Measurements from ENCODE around the gene ESPN. TPM values are rescaled to one million over a fixed set of nuclear protein-coding genes. Genes with fewer than 3 reads are reported as not detected.
A peak's percentile ranks its signal among the peaks of the same experiment; 100 is the strongest.

The ESPN gene
- polyA plus RNA-seq, 1 of the 3 experiments (the other 2 are of a cell fraction): 0.33 TPM

DNA sequence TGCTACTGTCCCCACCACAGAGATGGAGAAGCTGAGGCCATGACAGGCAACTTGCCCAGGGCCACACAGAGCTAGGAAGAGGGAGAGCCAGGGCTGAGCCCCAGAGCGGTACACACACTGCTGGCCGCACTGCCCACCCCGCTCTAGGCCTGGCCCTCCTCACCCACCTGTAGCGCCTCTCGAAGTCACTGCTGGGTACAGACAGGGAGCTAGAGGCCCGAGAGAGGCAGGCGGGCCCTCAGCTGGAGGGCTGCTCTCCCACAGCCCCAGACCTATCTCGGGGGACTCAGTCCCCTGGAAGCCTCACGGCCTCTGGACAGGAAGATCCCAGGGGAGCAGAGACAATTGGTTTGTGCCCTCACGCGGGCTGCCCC is 84.2 kb downstream of the ESPN start:
- H3K79me2 ChIP-seq (ENCODE audit: insufficient read depth): no peaks in the 10 kb centered on the region
- peak overlapping the region in 1 of 2 experiments; percentile 93; a peak in 2 of 4 replicates for H3K27ac ChIP-seq (ENCODE audit: low read depth in 2 of 2, low read length in 1 of 2)
- H3F3A ChIP-seq (replicated peaks; ENCODE audit: insufficient read depth): no peaks in the 10 kb centered on the region
- no peak overlapping the region for H3K9ac ChIP-seq
- WGBS (ENCODE audit: low lambda C conversion rate): no CpG with 5 or more reads among the region's 11 CpGs
- no peak overlapping the region for H3K4me3 ChIP-seq (ENCODE audit: low read depth in 2 of 2, low read length in 1 of 2)
- H3K4me1 ChIP-seq (ENCODE audit: control insufficient read depth in 1 of 2, insufficient read depth in 2 of 2, low read depth in 1 of 2, low read length in 1 of 2): peaks cover 0 to 96% of the 10 kb centered on the region in 2 experiments; a peak in 2 of 4 replicates
- no peaks in the 10 kb centered on the region for H3K9me2 ChIP-seq
- no peaks in the 10 kb centered on the region for H3K9me3 ChIP-seq
- no peak for TF ChIP-seq POLR2AphosphoS5 (IDR thresholded peaks at IDR 0.05; ENCODE audit: low read depth, low read length)
- TF ChIP-seq TEAD4 (IDR thresholded peaks at IDR 0.05; ENCODE audit: borderline replicate concordance, insufficient read depth): no peak
- TF ChIP-seq REST (IDR thresholded peaks at IDR 0.05; ENCODE audit: low read depth, low read length): no peak
- TF ChIP-seq, protein P1, sequence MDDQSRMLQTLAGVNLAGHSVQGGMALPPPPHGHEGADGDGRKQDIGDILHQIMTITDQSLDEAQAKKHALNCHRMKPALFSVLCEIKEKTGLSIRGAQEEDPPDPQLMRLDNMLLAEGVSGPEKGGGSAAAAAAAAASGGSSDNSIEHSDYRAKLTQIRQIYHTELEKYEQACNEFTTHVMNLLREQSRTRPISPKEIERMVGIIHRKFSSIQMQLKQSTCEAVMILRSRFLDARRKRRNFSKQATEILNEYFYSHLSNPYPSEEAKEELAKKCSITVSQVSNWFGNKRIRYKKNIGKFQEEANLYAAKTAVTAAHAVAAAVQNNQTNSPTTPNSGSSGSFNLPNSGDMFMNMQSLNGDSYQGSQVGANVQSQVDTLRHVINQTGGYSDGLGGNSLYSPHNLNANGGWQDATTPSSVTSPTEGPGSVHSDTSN (IDR thresholded peaks at IDR 0.05): no peak
- TF ChIP-seq RCOR1 (IDR thresholded peaks at IDR 0.05; ENCODE audit: low read length): no peak
- no peak for TF ChIP-seq NRF1 (IDR thresholded peaks at IDR 0.05; ENCODE audit: low read depth, low read length)
- no peak for TF ChIP-seq CHD2 (IDR thresholded peaks at IDR 0.05; ENCODE audit: low read length, partially characterized antibody)
- TF ChIP-seq MAX (IDR thresholded peaks at IDR 0.05; ENCODE audit: low read depth): no peak
- no peak for TF ChIP-seq ELF1 (IDR thresholded peaks at IDR 0.05)
- TF ChIP-seq FOXJ3 (CRISPR knock-in tag; IDR thresholded peaks at IDR 0.05): no peak
- no peak for TF ChIP-seq SMC3 (IDR thresholded peaks at IDR 0.05; ENCODE audit: low read depth, low read length)
- TF ChIP-seq FOSL2 (IDR thresholded peaks at IDR 0.05; ENCODE audit: borderline replicate concordance, low read depth): no peak
- no peak for TF ChIP-seq EP300 (IDR thresholded peaks at IDR 0.05; ENCODE audit: borderline replicate concordance in 1 of 2, low read depth in 1 of 2, low read length in 1 of 2)
- no peak for TF ChIP-seq EZH2phosphoT487 (IDR thresholded peaks at IDR 0.05; ENCODE audit: borderline replicate concordance, low read depth)
- no peak for TF ChIP-seq MEF2A (IDR thresholded peaks at IDR 0.05; ENCODE audit: borderline replicate concordance, low read depth)
- H3K36me3 ChIP-seq (replicated peaks in 1 of 2; ENCODE audit: control insufficient read depth in 1 of 2, insufficient read depth in 2 of 2, low read length in 1 of 2): no peaks in the 10 kb centered on the region
- H3K27me3 ChIP-seq (ENCODE audit: insufficient read depth): no peaks in the 10 kb centered on the region
- H4K20me1 ChIP-seq (ENCODE audit: insufficient read depth): no peaks in the 10 kb centered on the region
- peak; percentile 17 for DNase-seq
- no peak overlapping the region for H3K4me2 ChIP-seq
- ChIA-PET POLR2A (interaction anchor here (1.0 to 1.2 kb wide), 3 partner anchors 8 to 10 kb away, joined by 3 to 5 read pairs (median 4); no protein-coding TSS in a partner anchor), CTCF (interaction anchor here (1.0 to 17.4 kb wide), 4 partner anchors 15 to 25 kb away, joined by 3 to 211 read pairs (median 4); partner anchors contain the start of gene PLEKHG5)
- no peak overlapping the region for H2AFZ ChIP-seq (ENCODE audit: low read depth)

All from SK-N-SH (cell line).